ENCODE measurements around the gene FRMD4A.

GRCh38 chr10:13871011-13871410 is 459.7 kb downstream of the FRMD4A start:
- TF ChIP-seq, protein P1, sequence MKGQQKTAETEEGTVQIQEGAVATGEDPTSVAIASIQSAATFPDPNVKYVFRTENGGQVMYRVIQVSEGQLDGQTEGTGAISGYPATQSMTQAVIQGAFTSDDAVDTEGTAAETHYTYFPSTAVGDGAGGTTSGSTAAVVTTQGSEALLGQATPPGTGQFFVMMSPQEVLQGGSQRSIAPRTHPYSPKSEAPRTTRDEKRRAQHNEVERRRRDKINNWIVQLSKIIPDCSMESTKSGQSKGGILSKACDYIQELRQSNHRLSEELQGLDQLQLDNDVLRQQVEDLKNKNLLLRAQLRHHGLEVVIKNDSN (IDR thresholded peaks at IDR 0.05; ENCODE audit: borderline replicate concordance, extremely low read length, insufficient read depth, low read depth, low read length) = no peak
- TF ChIP-seq POLR2AphosphoS5 (IDR thresholded peaks at IDR 0.05; ENCODE audit: low read length) (no peak), EP300 (IDR thresholded peaks at IDR 0.05; ENCODE audit: borderline replicate concordance in 1 of 2, control insufficient read depth in 1 of 2, low read depth in 2 of 2, low read length in 2 of 2) (no peak), GABPA (IDR thresholded peaks at IDR 0.05; ENCODE audit: low read depth) (no peak), ESRRA (IDR thresholded peaks at IDR 0.05; ENCODE audit: low read length) (no peak), ZNF274 (IDR thresholded peaks at IDR 0.05; ENCODE audit: insufficient read depth, insufficient read length) (no peak), POLR2A (IDR thresholded peaks at IDR 0.05; ENCODE audit: low read depth, low read length) (no peak), SREBF2 (IDR thresholded peaks at IDR 0.05; ENCODE audit: low read length) (no peak), REST (IDR thresholded peaks at IDR 0.05; ENCODE audit: low read depth, low read length) (no peak), RAD21 (IDR thresholded peaks at IDR 0.05; ENCODE audit: insufficient read depth, low read depth, low read length) (no peak)
- TF ChIP-seq, protein P2, sequence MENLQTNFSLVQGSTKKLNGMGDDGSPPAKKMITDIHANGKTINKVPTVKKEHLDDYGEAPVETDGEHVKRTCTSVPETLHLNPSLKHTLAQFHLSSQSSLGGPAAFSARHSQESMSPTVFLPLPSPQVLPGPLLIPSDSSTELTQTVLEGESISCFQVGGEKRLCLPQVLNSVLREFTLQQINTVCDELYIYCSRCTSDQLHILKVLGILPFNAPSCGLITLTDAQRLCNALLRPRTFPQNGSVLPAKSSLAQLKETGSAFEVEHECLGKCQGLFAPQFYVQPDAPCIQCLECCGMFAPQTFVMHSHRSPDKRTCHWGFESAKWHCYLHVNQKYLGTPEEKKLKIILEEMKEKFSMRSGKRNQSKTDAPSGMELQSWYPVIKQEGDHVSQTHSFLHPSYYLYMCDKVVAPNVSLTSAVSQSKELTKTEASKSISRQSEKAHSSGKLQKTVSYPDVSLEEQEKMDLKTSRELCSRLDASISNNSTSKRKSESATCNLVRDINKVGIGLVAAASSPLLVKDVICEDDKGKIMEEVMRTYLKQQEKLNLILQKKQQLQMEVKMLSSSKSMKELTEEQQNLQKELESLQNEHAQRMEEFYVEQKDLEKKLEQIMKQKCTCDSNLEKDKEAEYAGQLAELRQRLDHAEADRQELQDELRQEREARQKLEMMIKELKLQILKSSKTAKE (IDR thresholded peaks at IDR 0.05; ENCODE audit: low read depth, poor library complexity, severe bottlenecking) = no peak

Data from GM12878 (cell line).